GM12874 (cell line): ENCODE results near the gene PZP.

Experiments
- CTCF ChIP-seq: IDR thresholded peaks from 2 replicates; pipeline ENCODE4 v1.5.1; 2011; ENCODE audit warnings: low read depth, mild to moderate bottlenecking, control low read depth, low read length, moderate library complexity; ENCODE audit not compliant: insufficient read depth

Gene PZP

GRCh38 chr12:9169979-9170634 lies 38.1 kb downstream of the PZP start:
- no peak for TF ChIP-seq CTCF

- no peak for TF ChIP-seq CTCF
These were observed 44.8 kb downstream of the PZP start for GRCh38 chr12:9163392-9163791.

DNA sequence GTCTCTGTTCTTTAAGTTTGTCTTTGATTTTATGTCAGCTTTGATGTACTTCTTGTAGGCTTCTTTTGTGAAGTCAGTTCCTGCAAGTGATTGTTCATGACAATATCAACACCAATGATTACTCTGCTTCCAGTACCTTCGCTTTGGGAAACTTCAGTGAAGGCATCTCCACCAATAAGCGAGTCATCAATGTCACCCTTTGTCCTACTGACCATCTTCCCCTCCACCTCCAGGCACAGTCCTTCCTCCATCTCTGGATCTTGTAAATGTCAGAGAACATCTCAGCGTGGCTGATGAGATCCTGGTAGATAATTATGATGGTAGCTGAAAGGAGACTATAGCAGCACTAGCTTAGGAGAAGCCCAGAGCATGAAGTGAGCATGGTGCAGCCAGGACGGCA lies 52.1 kb downstream of the PZP start:
- no peak for TF ChIP-seq CTCF

- TF ChIP-seq CTCF: no peak
These were observed 58.8 kb downstream of the PZP start for GRCh38 chr12:9149372-9149771.

DNA sequence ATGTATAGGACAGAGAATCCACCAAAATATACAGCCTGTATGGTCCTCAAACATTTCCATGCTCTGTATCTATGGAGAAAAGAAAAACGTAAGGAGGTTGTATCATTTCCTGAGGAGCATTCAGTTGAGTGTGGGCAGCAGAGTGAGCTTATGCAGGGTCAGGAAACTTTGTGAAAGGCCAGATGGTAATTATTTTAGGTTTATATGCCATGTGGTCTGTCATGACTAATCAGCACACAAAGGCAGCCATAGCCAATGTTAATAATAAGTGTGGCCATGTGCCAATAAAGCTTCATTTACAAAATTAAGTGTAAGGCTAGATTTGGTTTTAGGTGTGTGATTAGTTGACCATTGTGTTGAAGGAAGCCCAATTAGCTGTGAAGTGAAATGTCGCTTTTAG lies 59.3 kb downstream of the PZP start:
- no peak for TF ChIP-seq CTCF

- no peak for TF ChIP-seq CTCF
These were observed 60.7 kb downstream of the PZP start for GRCh38 chr12:9147461-9147860.

GRCh38 chr12:9144730-9145106 lies 63.5 kb downstream of the PZP start:
- no peak for TF ChIP-seq CTCF
